Testis (tissue), 3 donors: Measurements from ENCODE around the gene ABCC12. TPM values are rescaled to one million over a fixed set of nuclear protein-coding genes. Genes with fewer than 3 reads are reported as not detected.

Experiments
- DNase-seq: peaks from one replicate; pipeline ENCODE4 v3.0.0-alpha.2; 2019
- H3K27ac ChIP-seq, 2 donors: fragments of 200-600 bp; sonication (generic); one replicate each; pipeline ENCODE4 v1.5.1; 2019
- H3K27me3 ChIP-seq: fragments of 200-600 bp; sonication (generic); one replicate; pipeline ENCODE4 v1.5.1; 2019
- H3K36me3 ChIP-seq: fragments of 200-600 bp; sonication (generic); one replicate; pipeline ENCODE4 v1.5.1; 2017; ENCODE audit warnings: low read depth; ENCODE audit errors: missing control alignments
- H3K4me1 ChIP-seq: fragments of 200-600 bp; sonication (generic); one replicate; pipeline ENCODE4 v1.5.1; 2019
- H3K4me3 ChIP-seq, 2 donors: fragments of 200-600 bp; sonication (generic); one replicate each; pipeline ENCODE4 v1.5.1; 2017 to 2019
- H3K9me3 ChIP-seq: fragments of 200-600 bp; sonication (generic); one replicate; pipeline ENCODE4 v1.5.1; 2017
- POLR2A ChIP-seq: fragments of 450-650 bp; IDR thresholded peaks from one replicate; pipeline ENCODE4 v1.6.1; 2017; ENCODE audit warnings: antibody characterized with exemption, mild to moderate bottlenecking, moderate library complexity
- WGBS, 2 donors: methylation state at CpG; one replicate each; pipeline ENCODE4 v1.1.5; 2018; 5-methylcytosine and 5-hydroxymethylcytosine counted together
- intact Hi-C: fragments of 100-400 bp; cut with DNase I; formaldehyde crosslinking; loops from one replicate; pipeline ENCODE4 v1.15.1; 2023; ENCODE audit warnings: low total_unique reads
- polyA plus RNA-seq: library from polyadenylated mRNA; stranded (reverse); fragments of 350-450 nt; fragmentation: Illumina TruSeq; extraction: RNeasy Lipid Tissue Mini Kit (QIAGEN cat#74804); gene quantifications from one replicate; pipeline ENCODE4 v1.2.3, GENCODE V29; 2014; ENCODE audit warnings: low read depth, low replicate concordance; ENCODE audit not compliant: insufficient read depth
- total RNA-seq, 2 donors: library from RNA; depleted of rRNA; stranded (reverse); fragments of >200 nt; gene quantifications; one replicate each; pipeline ENCODE4 v1.2.3, GENCODE V29; 2016
- TF ChIP-seq, protein P1 (sequence below), 3 experiments: fragments of 450-650 bp in 2 of 3; fragments of 200-600 bp in 1 of 3; sonication (generic) in 1 of 3; IDR thresholded peaks; one replicate each; pipeline ENCODE4 v1.5.1; 2016 to 2019; ENCODE audit warnings: antibody characterized with exemption in 3 of 3, mild to moderate bottlenecking in 2 of 3, moderate library complexity in 1 of 3

ABCC12 gene
- total and polyA plus RNA-seq, 3 donors from 2014 or later: 14.2 to 24.6 (median 18.3) TPM

DNA sequence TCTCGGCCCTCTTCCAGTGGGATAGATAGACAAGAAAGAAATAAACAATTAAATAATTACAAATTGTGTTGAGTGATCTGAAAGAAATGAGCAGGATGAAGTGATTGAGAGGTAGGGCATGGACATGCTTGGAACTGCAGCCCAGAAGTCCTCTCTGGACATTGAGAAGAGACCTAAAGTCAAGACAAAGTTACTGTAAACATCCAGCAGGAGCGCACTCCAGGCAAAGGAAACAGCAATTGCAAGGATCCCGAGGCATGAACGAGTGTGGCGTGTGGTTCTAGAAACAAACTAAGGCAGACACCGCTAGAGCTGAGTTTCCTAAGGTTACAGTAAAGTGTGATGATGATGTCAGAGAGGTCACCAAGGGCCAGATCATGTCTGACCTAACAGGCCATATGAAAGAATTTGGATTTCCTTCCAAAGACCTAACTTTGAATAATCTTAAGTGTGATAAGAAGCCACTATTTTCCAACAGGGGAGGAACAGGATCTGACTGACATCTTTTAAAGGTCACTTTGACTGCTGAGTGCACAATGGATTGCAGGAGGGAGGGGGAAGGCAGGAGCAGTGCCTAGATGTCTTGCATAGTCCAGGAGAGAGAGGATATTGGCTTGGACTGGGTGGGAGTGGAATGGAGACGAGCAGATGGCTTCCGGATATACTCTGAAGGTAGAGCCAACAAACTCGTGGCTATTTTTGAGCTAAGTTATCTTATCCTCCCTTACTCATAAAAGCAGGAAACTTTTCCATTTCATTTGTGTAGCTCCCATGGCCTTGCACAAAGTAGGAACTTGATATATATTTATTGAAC lies 19.0 kb downstream of the ABCC12 start:
- Histone ChIP-seq H3K9me3 (no peaks in the 10 kb centered on the region), H3K4me3 (no peak overlapping the region), H3K4me1 (no peaks in the 10 kb centered on the region), H3K27ac (no peak overlapping the region), H3K36me3 (no peaks in the 10 kb centered on the region), H3K27me3 (no peaks in the 10 kb centered on the region)
- intact Hi-C loops: no loop called here
- TF ChIP-seq POLR2A: no peak
- TF ChIP-seq, protein P1, sequence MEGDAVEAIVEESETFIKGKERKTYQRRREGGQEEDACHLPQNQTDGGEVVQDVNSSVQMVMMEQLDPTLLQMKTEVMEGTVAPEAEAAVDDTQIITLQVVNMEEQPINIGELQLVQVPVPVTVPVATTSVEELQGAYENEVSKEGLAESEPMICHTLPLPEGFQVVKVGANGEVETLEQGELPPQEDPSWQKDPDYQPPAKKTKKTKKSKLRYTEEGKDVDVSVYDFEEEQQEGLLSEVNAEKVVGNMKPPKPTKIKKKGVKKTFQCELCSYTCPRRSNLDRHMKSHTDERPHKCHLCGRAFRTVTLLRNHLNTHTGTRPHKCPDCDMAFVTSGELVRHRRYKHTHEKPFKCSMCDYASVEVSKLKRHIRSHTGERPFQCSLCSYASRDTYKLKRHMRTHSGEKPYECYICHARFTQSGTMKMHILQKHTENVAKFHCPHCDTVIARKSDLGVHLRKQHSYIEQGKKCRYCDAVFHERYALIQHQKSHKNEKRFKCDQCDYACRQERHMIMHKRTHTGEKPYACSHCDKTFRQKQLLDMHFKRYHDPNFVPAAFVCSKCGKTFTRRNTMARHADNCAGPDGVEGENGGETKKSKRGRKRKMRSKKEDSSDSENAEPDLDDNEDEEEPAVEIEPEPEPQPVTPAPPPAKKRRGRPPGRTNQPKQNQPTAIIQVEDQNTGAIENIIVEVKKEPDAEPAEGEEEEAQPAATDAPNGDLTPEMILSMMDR (IDR thresholded peaks at IDR 0.05): no peak
- DNase-seq: no peak
- WGBS, 2 donors: 69 to 74% methylated on average over 9 of the region's 9 CpGs

DNA sequence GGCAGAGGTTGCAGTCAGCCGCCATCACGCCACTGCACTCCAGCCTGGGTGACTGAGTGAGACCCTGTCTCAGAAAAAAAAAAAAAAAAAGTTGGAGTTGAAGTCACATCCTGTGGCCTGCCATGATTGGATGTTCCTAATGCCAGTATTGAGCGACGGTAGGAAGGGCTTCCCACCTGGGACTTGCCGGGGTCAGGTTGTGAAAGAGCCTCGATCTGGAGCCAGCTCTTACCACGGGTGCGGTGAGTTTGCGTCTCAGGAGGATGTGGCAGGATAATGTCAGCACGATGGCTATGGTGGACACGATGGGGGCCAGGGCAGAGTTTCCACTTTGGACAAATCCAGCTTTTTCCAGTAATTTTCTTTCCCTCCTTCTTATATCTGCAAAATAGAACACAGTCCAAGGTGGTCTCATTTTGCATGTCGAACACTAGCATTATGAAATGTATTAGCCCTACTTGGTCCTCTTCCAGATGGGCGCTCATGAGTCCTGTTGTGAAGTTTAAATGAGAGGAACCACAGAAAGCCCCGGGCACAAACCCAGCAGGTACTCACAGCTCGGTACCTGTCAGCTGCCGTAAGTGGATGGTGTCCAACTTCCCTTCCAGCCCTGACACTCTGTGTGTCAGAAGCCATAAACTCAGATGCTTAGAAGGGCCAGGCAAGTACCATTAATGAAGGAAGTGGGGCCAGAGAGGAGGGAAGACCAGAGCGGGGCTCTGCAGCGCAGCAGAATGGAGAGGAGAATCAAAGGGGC lies 22.2 kb downstream of the ABCC12 start:
- H3K36me3 ChIP-seq: no peaks in the 10 kb centered on the region
- no peak for DNase-seq
- no peaks in the 10 kb centered on the region for H3K27me3 ChIP-seq
- intact Hi-C loops: no loop called here
- H3K4me1 ChIP-seq: no peaks in the 10 kb centered on the region
- TF ChIP-seq, protein P1 (IDR thresholded peaks at IDR 0.05): no peak
- TF ChIP-seq POLR2A: no peak
- H3K4me3 ChIP-seq: no peak overlapping the region
- H3K27ac ChIP-seq: no peak overlapping the region
- WGBS, 2 donors: 92 to 93% methylated on average over 18 of the region's 18 CpGs
- H3K9me3 ChIP-seq: no peaks in the 10 kb centered on the region

DNA sequence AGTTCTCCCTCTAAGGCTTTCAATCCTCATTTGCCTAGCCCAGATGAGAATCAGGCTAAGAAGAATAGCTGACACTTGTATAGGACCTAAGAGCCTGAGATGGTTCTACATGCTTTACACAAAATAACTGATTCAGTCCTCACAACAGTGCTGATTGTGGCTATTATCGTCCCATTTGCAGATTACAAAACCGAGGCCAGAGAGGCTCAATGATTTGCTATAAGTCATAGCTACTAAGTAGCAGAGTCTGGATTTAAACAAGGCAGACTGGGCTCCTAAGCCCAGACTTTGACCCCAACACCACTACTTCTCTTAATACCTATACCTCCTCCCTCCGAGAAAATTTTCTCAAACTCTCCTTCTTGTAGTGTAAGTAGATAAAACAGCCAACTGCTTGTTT lies 23.1 kb downstream of the ABCC12 start:
- Histone ChIP-seq H3K4me3 (no peak overlapping the region), H3K9me3 (no peaks in the 10 kb centered on the region), H3K4me1 (no peaks in the 10 kb centered on the region), H3K36me3 (no peaks in the 10 kb centered on the region), H3K27ac (no peak overlapping the region), H3K27me3 (no peaks in the 10 kb centered on the region)
- TF ChIP-seq, protein P1 (IDR thresholded peaks at IDR 0.05): no peak
- no peak for TF ChIP-seq POLR2A
- 86 to 88% methylated on average over 3 of the region's 3 CpGs for WGBS, 2 donors
- no peak for DNase-seq
- intact Hi-C loops: no loop called here

DNA sequence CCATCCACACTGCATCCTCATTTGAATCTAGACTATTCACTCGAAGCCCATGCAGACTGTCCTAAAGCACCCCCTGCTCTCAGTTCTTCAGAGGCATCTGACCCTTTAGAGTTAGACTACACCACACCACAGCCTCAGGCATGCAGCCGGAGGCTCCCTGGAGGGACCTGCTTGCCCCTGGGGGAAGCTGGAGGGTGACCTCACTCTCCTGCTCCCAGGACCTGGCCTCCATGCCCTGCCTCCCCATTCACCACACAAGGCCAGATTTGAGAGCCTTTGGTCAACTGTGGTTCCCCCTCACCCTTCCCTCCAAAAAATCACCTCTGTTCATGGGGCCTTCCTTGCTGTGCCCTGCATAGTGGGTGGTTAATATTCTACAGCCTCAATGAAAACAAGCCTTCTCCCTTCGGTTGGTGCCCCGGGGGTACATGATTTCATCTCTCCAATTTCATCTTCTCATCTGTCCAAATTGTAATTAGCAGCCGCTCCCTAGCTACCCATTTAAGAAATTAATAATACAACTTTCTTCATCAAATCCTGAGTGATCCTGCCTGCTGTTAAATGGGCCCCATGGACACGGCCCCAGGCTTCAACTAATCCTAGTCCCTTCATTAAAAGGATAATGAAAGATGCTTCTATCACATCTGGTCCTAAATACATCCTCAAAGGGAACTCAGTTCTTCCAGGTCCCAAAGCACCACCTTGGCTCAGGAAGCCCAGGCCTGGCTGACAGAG lies 24.4 kb downstream of the ABCC12 start:
- Histone ChIP-seq H3K4me1 (no peaks in the 10 kb centered on the region), H3K4me3 (no peak overlapping the region), H3K27ac (no peak overlapping the region), H3K9me3 (no peaks in the 10 kb centered on the region), H3K27me3 (no peaks in the 10 kb centered on the region), H3K36me3 (no peaks in the 10 kb centered on the region)
- no peak for DNase-seq
- WGBS, 2 donors: 94 to 97% methylated on average over 6 of the region's 6 CpGs
- intact Hi-C loops: no loop called here
- no peak for TF ChIP-seq POLR2A
- TF ChIP-seq, protein P1 (IDR thresholded peaks at IDR 0.05): no peak
